ENCODE data around the gene SPEF1. TPM values are rescaled to one million over a fixed set of nuclear protein-coding genes. Genes with fewer than 3 reads are reported as not detected.

SPEF1 gene
- total RNA-seq, 4 donors from 2014 or later: not detected

DNA sequence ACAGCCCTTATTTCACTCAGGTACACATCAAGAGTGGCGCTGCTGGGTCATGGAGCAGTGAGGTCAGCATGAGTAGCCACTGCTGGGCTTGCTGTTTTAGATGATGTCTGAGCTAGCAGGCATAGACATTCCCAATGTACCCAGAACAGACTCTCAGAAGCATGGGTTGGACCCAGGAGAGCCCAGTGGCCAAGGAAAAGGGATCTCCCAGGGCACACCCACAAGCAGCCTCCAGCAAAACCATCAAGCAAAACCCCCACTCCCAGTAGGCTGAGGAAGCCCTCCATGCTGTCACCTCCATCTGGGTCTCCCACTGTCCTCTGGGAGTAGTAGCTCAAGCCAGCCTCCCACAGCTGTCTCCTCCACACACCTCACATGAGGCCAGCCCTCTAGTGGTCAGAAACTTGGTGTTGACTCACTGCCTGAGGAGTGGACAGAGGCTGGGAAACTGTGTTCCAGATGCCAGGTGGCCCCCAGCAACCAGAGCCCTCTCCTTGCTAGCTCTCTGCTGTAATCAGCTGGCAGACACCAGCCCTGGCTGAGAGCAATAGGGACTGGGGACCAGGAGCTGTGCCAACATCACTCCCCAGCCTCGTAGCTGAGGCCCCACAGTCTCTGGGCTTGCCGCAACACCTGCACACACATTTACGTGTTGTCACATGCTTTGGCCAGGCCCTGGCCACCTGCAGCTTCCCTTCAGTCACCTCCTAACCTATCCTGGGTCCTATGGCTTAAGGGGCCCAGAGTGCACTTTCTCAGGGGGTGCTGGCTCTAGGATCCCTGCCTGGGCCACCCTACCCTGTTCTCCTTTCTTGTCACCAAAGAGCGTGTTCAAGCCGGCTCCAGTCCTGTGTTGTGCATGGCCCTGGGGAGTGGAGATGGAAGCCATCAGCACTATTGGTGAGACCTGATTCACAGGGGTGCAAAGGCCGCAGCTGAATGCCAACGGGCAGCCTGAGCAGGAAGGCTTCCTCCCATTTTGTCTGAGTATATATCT lies 37.2 kb upstream of the SPEF1 start:
- no peak for TF ChIP-seq POLR2AphosphoS5 (IDR thresholded peaks at IDR 0.05)
- TF ChIP-seq CTCF (IDR thresholded peaks at IDR 0.05): peak; percentile 22 to 42
- WGBS: 75% methylated on average over 6 of the region's 8 CpGs
- no peak overlapping the region for H3K4me3 ChIP-seq
- no peaks in the 10 kb centered on the region for H3K27me3 ChIP-seq
- no peaks in the 10 kb centered on the region for H3K9me3 ChIP-seq
- H3K4me1 ChIP-seq: peaks cover 34% of the 10 kb centered on the region
- H3K36me3 ChIP-seq: peaks cover 11% of the 10 kb centered on the region
- DNase-seq (ENCODE audit: low spot score in 2 of 2): no peak
- H3K27ac ChIP-seq: peak overlapping the region; percentile 49

- H3K9me3 ChIP-seq: no peaks in the 10 kb centered on the region
- no peak for DNase-seq (ENCODE audit: low spot score in 2 of 2)
- H3K27ac ChIP-seq: no peak overlapping the region
- H3K36me3 ChIP-seq: no peaks in the 10 kb centered on the region
- WGBS: 73% methylated on average over 9 of the region's 9 CpGs
- H3K4me3 ChIP-seq: no peak overlapping the region
- no peaks in the 10 kb centered on the region for H3K27me3 ChIP-seq
- TF ChIP-seq POLR2AphosphoS5 (IDR thresholded peaks at IDR 0.05) (no peak), POLR2A (IDR thresholded peaks at IDR 0.05) (no peak), CTCF (IDR thresholded peaks at IDR 0.05) (no peak), EP300 (IDR thresholded peaks at IDR 0.05) (no peak)
- peaks cover 47% of the 10 kb centered on the region for H3K4me1 ChIP-seq
Observed at GRCh38 chr20:3815703-3816315, 34.6 kb upstream of the SPEF1 start.

DNA sequence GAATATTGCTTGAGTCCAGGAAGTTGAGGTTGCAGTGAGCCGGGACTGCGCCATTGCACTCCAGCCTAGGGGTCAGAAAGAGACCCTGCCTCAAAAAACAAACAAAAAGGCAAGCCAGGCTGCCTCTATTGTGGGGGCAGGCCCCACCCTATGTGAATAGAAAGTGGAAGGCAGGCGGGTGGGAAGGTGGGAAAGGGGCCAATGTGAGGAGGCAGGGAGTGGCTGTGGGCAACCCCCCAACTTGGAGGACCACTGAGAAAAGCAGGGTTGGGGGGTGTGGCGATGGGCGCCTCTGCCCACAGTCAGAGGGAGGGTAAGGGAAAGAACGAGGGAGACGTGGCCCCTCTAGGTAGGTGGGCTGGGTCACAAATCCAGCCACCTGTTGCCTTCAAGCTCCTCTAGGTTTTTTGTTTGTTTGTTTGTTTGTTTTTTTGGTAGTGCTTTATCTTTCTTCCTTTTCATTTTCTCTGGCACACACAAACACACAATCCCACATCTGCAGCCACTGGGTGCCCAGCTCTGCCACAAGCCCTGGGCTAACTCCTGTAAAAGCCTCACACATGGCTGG lies 33.8 kb upstream of the SPEF1 start:
- Histone ChIP-seq H3K27ac (no peak overlapping the region), H3K36me3 (no peaks in the 10 kb centered on the region), H3K4me1 (peaks cover 53% of the 10 kb centered on the region), H3K27me3 (no peaks in the 10 kb centered on the region), H3K4me3 (no peak overlapping the region), H3K9me3 (no peaks in the 10 kb centered on the region)
- TF ChIP-seq EP300 (IDR thresholded peaks at IDR 0.05): no peak
- no peak for TF ChIP-seq CTCF (IDR thresholded peaks at IDR 0.05)
- TF ChIP-seq POLR2A (IDR thresholded peaks at IDR 0.05): no peak
- no peak for TF ChIP-seq POLR2AphosphoS5 (IDR thresholded peaks at IDR 0.05)
- no peak for DNase-seq (ENCODE audit: low spot score in 2 of 2)
- 70% methylated on average over 7 of the region's 7 CpGs for WGBS

GRCh38 chr20:3813848-3814581 lies 32.8 kb upstream of the SPEF1 start:
- Histone ChIP-seq H3K36me3 (no peaks in the 10 kb centered on the region), H3K9me3 (no peaks in the 10 kb centered on the region), H3K4me1 (peaks cover 51% of the 10 kb centered on the region), H3K4me3 (no peak overlapping the region), H3K27ac (no peak overlapping the region), H3K27me3 (no peaks in the 10 kb centered on the region)
- DNase-seq (ENCODE audit: low spot score in 2 of 2): no peak
- TF ChIP-seq POLR2AphosphoS5 (IDR thresholded peaks at IDR 0.05): no peak
- no peak for TF ChIP-seq CTCF (IDR thresholded peaks at IDR 0.05)
- no peak for TF ChIP-seq POLR2A (IDR thresholded peaks at IDR 0.05)
- no peak for TF ChIP-seq EP300 (IDR thresholded peaks at IDR 0.05)
- WGBS: 85% methylated on average over 12 of the region's 12 CpGs

Data from suprapubic skin (tissue), 4 donors.